Activated CD8-positive, alpha-beta T cell treated with anti-CD3 and anti-CD28 coated beads for 36 hours (primary cell): ENCODE data around the gene DUSP14. TPM values are rescaled to one million over a fixed set of nuclear protein-coding genes. Genes with fewer than 3 reads are reported as not detected.
"Not testable (repeated sequence)": the region's sequence is repeated elsewhere in the genome, so short reads cannot be mapped to it uniquely, and the experiment has no call there.

Experiments used
- ATAC-seq: fragments of 200-7000 bp; cut with Tn5 transposase; one replicate; pipeline ENCODE4 v1.10.0; 2021; ENCODE audit warnings: mild to moderate bottlenecking, moderate library complexity
- CTCF ChIA-PET: fragments of 350-600 bp; sonication (Branson Sonifier 250); formaldehyde crosslinking; loops from one replicate; lab custom pipeline; 2021; ENCODE audit warnings: antibody characterized with exemption; lab: Charles Lee
- POLR2A ChIA-PET: fragments of 350-600 bp; sonication (Branson Sonifier 250); formaldehyde crosslinking; loops from one replicate; lab custom pipeline; 2021; ENCODE audit warnings: antibody characterized with exemption; lab: Charles Lee
- DNase-seq: peaks from one replicate; pipeline ENCODE4 v3.0.0-alpha.2; 2020
- H3K27ac Mint-ChIP-seq: one replicate; pipeline ENCODE4 v1.8.0; 2021; ENCODE audit warnings: mild to moderate bottlenecking, mixed read lengths
- H3K27me3 Mint-ChIP-seq: one replicate; pipeline ENCODE4 v1.8.0; 2021; ENCODE audit warnings: mixed read lengths
- H3K36me3 Mint-ChIP-seq: one replicate; pipeline ENCODE4 v1.8.0; 2021; ENCODE audit warnings: low read depth, mixed read lengths
- H3K4me1 Mint-ChIP-seq: one replicate; pipeline ENCODE4 v1.8.0; 2021; ENCODE audit warnings: low read depth, mixed read lengths
- H3K4me3 Mint-ChIP-seq: one replicate; pipeline ENCODE4 v1.8.0; 2021; ENCODE audit warnings: mild to moderate bottlenecking, moderate library complexity, mixed read lengths
- H3K9me3 Mint-ChIP-seq: one replicate; pipeline ENCODE4 v1.8.0; 2021; ENCODE audit warnings: mixed read lengths
- CTCF ChIP-seq: fragments of 200-600 bp; IDR thresholded peaks from one replicate; pipeline ENCODE4 v1.8.0; 2022; ENCODE audit warnings: antibody characterized with exemption, mild to moderate bottlenecking
- intact Hi-C: fragments of 100-400 bp; cut with micrococcal nuclease; formaldehyde crosslinking; loops from one replicate; pipeline ENCODE4 v1.10.0; 2022
- total RNA-seq, 2 experiments: library from RNA; stranded (reverse); gene quantifications; one replicate each; pipeline ENCODE4 v1.2.3, GENCODE V29; 2021

Gene DUSP14
- total RNA-seq, result 10 to 100 TPM; 13.3 to 15.5 TPM

GRCh38 chr17:37489197-37490001 lies at the start of gene DUSP14:
TSS of gene DUSP14 (plus strand) at chr17:37489891. CDS start at chr17:37512273, 22,382 bp downstream.
- Mint-ChIP-seq H3K27me3 (no peaks in the 10 kb centered on the region), H3K36me3 (no peaks in the 10 kb centered on the region), H3K4me1 (peaks cover 48% of the 10 kb centered on the region), H3K9me3 (no peaks in the 10 kb centered on the region), H3K27ac (peak within 1 kb of the TSS; percentile 92), H3K4me3 (peak within 1 kb of the TSS; percentile 87)
- ChIA-PET POLR2A (interaction anchor here (0.5 kb wide), 1 partner anchor 79 kb away, joined by 3 read pairs; no protein-coding TSS in a partner anchor), CTCF (interaction anchor here (1.0 kb wide), 1 partner anchor 98 kb away, joined by 3 read pairs; no protein-coding TSS in a partner anchor)
- ATAC-seq, result peak; percentile 80
- intact Hi-C loops, result no loop called here
- TF ChIP-seq CTCF, result no peak
- peak; percentile 79 for DNase-seq

GRCh38 chr17:37440424-37440823 lies 49.3 kb upstream of the DUSP14 start:
- no peaks in the 10 kb centered on the region for H3K9me3 Mint-ChIP-seq
- no peaks in the 10 kb centered on the region for H3K4me1 Mint-ChIP-seq
- H3K27me3 Mint-ChIP-seq, result no peaks in the 10 kb centered on the region
- no peak overlapping the region for H3K4me3 Mint-ChIP-seq
- intact Hi-C loops, result no loop called here
- peaks cover 43% of the 10 kb centered on the region for H3K36me3 Mint-ChIP-seq
- DNase-seq (no peak), ATAC-seq (no peak)
- POLR2A ChIA-PET, result interaction anchor here (0.6 to 2.0 kb wide), 2 partner anchors 10 to 397 kb away, joined by 3 to 4 read pairs; no protein-coding TSS in a partner anchor
- peak overlapping the region; percentile 25 for H3K27ac Mint-ChIP-seq
- CTCF ChIA-PET, result no interaction called here
- TF ChIP-seq CTCF, result no peak

GRCh38 chr17:37441369-37442014 lies 48.2 kb upstream of the DUSP14 start:
- H3K27me3 Mint-ChIP-seq, H3K4me1 Mint-ChIP-seq, H3K9me3 Mint-ChIP-seq, H3K27ac Mint-ChIP-seq, ATAC-seq, intact Hi-C loops, DNase-seq, CTCF ChIA-PET, H3K4me3 Mint-ChIP-seq: not testable (repeated sequence)
- POLR2A ChIA-PET, result interaction anchor here (0.6 to 2.0 kb wide), 3 partner anchors 9 to 337 kb away, joined by 3 to 4 read pairs (median 3); no protein-coding TSS in a partner anchor
- H3K36me3 Mint-ChIP-seq, result peaks cover 44% of the 10 kb centered on the region

GRCh38 chr17:37446027-37446426 lies 43.7 kb upstream of the DUSP14 start:
- Mint-ChIP-seq H3K4me3 (no peak overlapping the region), H3K27ac (no peak overlapping the region), H3K4me1 (peaks cover 4% of the 10 kb centered on the region), H3K27me3 (no peaks in the 10 kb centered on the region), H3K36me3 (peaks cover 44% of the 10 kb centered on the region), H3K9me3 (no peaks in the 10 kb centered on the region)
- no peak for TF ChIP-seq CTCF
- ChIA-PET CTCF (interaction anchor here (1.6 kb wide), 1 partner anchor 10 kb away, joined by 3 read pairs; no protein-coding TSS in a partner anchor), POLR2A (interaction anchor here (0.8 kb wide), 1 partner anchor 65 kb away, joined by 3 read pairs; no protein-coding TSS in a partner anchor)
- DNase-seq, result no peak
- ATAC-seq, result no peak
- intact Hi-C loops, result no loop called here

GRCh38 chr17:37447641-37448040 lies 42.0 kb upstream of the DUSP14 start:
- TF ChIP-seq CTCF, result no peak
- DNase-seq (no peak), ATAC-seq (no peak)
- POLR2A ChIA-PET, result no interaction called here
- H3K9me3 Mint-ChIP-seq, result no peaks in the 10 kb centered on the region
- CTCF ChIA-PET, result interaction anchor here (0.9 kb wide), 1 partner anchor 9 kb away, joined by 3 read pairs; no protein-coding TSS in a partner anchor
- peaks cover 4% of the 10 kb centered on the region for H3K4me1 Mint-ChIP-seq
- intact Hi-C loops, result no loop called here
- H3K36me3 Mint-ChIP-seq, result peaks cover 40% of the 10 kb centered on the region
- H3K27ac Mint-ChIP-seq, result no peak overlapping the region
- H3K4me3 Mint-ChIP-seq, result no peak overlapping the region
- no peaks in the 10 kb centered on the region for H3K27me3 Mint-ChIP-seq
